H1 (cell line): ENCODE measurements around the gene MCL1. TPM values are rescaled to one million over a fixed set of nuclear protein-coding genes. Genes with fewer than 3 reads are reported as not detected.

Experiments
- CTCF ChIP-seq, 3 experiments: IDR thresholded peaks; 1 replicate in 2 of 3; 2 replicates in 1 of 3; pipeline versions ENCODE4 v1.5.1 to v1.6.1; 2011; ENCODE audit warnings: low read length in 3 of 3, mild to moderate bottlenecking in 3 of 3, inconsistent platforms in 2 of 3, low read depth in 1 of 3, moderate library complexity in 1 of 3; ENCODE audit not compliant: insufficient read depth in 1 of 3; ENCODE audit errors: control extremely low read depth in 1 of 3
- polyA plus RNA-seq, 7 experiments: library from polyadenylated mRNA; depleted of rRNA in 3 of 7; stranded (reverse) in 5 of 7; unstranded in 2 of 7; fragments of >200 nt in 5 of 7; fragments of 200-250 nt in 2 of 7; gene quantifications; 1 replicate in 5 of 7; 2 replicates in 1 of 7; 4 replicates in 1 of 7; pipeline versions ENCODE4 v1.2.1 to v1.2.3, GENCODE V29; 2011 to 2013; ENCODE audit warnings: missing spikeins in 2 of 7, mixed read lengths in 2 of 7
- total RNA-seq: library from RNA; stranded (reverse); fragmentation: NEBNext Ultra II Directional; extraction: Animal tissue kit (Norgen Biotek cat#: 25700); gene quantifications from 2 replicates; pipeline ENCODE4 v1.2.1, GENCODE V29; 2021

The MCL1 gene
- total and polyA plus RNA-seq, 2 of the 8 experiments (the other 6 are each of a cell fraction or from before 2014, with no cell fraction given), result 61.1 to 218 TPM

GRCh38 chr1:150610576-150610975, 31.2 kb upstream of the MCL1 start (continued):
- TF ChIP-seq CTCF (IDR thresholded peaks at IDR 0.05; ENCODE audit: control extremely low read depth in 1 of 3, insufficient read depth in 1 of 3, low read depth in 1 of 3, low read length in 3 of 3), result no peak
